Skeletal muscle satellite cell (primary cell): ENCODE measurements around the gene IDH3G.

ENCODE experiments used
- H3K27me3 ChIP-seq: 2 replicates; pipeline ENCODE4 v1.7.0; 2013; ENCODE audit warnings: low read length; ENCODE audit not compliant: control insufficient read depth, insufficient read depth
- H3K36me3 ChIP-seq: 2 replicates; pipeline ENCODE4 v1.7.0; 2013; ENCODE audit warnings: mild to moderate bottlenecking, control low read depth, low read length; ENCODE audit not compliant: insufficient read depth
- H3K4me1 ChIP-seq: 2 replicates; pipeline ENCODE4 v1.7.0; 2013; ENCODE audit warnings: low read length; ENCODE audit not compliant: control insufficient read depth, insufficient read depth
- H3K4me2 ChIP-seq: 2 replicates; pipeline ENCODE4 v1.7.0; 2013; ENCODE audit warnings: mild to moderate bottlenecking, low read length
- H3K4me3 ChIP-seq: 2 replicates; pipeline ENCODE4 v1.7.0; 2013; ENCODE audit warnings: low read length
- H3K9ac ChIP-seq: 2 replicates; pipeline ENCODE4 v1.7.0; 2013; ENCODE audit warnings: mild to moderate bottlenecking, low read depth, low read length, moderate library complexity
- H3K9me3 ChIP-seq: replicated peaks from 2 replicates; pipeline ENCODE4 v1.7.0; 2013; ENCODE audit warnings: mild to moderate bottlenecking, control low read depth, low read length

IDH3G gene

DNA sequence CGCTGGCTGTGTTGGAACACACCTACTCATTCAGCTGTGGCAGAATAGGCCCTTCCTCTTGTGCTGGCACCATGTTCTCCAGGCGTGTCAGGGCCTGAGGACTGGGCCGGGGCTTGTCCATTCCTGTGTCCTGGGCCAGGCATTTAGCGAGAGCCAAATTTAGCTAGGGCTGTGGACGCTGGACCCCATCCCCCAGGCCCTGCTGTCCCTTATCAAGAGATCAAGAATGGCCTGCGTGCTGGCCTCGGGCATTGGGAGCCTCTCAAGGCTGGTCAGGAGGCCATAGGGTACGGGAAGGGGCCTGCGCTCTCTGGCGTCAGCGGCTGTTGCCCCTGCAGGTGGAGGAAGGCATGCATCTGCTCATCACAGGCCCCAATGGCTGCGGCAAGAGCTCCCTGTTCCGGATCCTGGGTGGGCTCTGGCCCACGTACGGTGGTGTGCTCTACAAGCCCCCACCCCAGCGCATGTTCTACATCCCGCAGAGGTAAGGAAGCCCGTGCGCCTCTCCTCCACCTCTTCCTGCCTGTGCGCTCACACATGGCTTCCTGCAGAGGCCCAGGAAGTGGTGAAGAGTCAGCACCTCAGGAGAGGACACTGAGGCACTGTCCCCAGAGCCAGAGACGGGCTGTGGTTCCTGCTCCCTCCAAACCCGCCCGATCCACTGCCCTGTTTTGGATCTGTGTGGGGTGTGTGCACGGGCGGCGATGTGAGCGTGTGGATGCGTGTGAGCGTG, 54.3 kb downstream of the IDH3G start:
- no peak overlapping the region for H3K4me2 ChIP-seq
- peaks cover 2% of the 10 kb centered on the region for H3K4me1 ChIP-seq
- peaks cover 4% of the 10 kb centered on the region for H3K36me3 ChIP-seq
- H3K4me3 ChIP-seq, result no peak overlapping the region
- no peaks in the 10 kb centered on the region for H3K9me3 ChIP-seq
- no peaks in the 10 kb centered on the region for H3K27me3 ChIP-seq
- H3K9ac ChIP-seq, result no peak overlapping the region

DNA sequence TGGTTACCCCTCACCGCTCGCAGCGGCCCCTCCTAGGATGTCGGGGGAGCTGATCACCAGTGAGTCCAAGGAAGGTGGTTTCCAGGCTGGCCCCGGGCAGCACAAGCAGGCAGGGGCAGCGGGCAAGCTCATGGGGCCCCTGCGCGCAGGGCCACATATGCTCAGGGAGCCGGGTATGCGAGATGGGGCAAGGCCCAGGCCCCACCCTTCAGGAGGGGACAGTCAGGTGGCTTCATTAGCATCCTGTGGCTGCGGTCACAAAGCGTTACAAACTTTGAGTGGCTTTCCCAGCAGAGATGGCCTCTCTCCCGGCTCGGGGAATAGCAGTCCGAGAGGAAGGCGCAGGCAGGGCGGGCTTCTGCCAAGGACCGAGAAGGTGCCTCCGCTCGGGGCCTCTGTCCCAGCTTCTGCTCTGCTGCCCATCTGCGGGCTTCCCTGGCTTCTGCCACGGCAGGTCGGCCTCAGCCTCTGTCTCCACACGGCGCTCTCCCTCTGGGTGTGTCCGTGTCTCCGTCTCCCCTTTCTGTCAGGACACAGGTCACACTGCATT, 56.0 kb downstream of the IDH3G start:
- H3K9me3 ChIP-seq, result no peaks in the 10 kb centered on the region
- H3K9ac ChIP-seq, result no peak overlapping the region
- no peaks in the 10 kb centered on the region for H3K27me3 ChIP-seq
- H3K4me2 ChIP-seq, result no peak overlapping the region
- H3K4me1 ChIP-seq, result no peaks in the 10 kb centered on the region
- H3K36me3 ChIP-seq, result peaks cover 4% of the 10 kb centered on the region
- H3K4me3 ChIP-seq, result no peak overlapping the region

DNA sequence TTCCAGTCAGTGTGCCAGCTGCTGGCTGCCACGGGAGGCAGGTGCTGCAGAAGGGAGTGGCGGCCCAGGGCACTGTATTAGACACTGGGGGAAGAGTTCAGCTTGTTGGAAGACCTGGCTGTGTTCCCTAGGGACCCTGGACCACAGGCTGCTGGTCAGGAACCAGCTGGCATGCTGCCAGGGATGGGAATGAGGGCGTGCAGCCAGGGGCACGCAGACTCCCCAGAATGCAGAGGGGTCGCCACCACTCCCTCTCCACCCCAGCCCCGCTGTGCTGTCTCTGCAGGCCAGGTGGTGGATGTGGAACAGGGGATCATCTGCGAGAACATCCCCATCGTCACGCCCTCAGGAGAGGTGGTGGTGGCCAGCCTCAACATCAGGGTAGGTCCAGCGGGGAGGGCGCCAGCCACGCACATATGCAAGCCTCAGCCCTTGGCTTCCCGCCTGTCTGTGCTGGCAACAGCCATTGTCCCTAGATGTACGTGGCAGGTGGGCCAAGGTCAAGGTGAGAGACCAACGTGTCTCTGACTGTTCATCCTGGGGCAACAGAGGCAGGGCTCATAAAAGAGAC, 57.2 kb downstream of the IDH3G start:
- peaks cover under 1% of the 10 kb centered on the region for H3K9me3 ChIP-seq
- no peak overlapping the region for H3K4me2 ChIP-seq
- H3K27me3 ChIP-seq, result no peaks in the 10 kb centered on the region
- peaks cover 8% of the 10 kb centered on the region for H3K36me3 ChIP-seq
- H3K4me3 ChIP-seq, result no peak overlapping the region
- no peaks in the 10 kb centered on the region for H3K4me1 ChIP-seq
- H3K9ac ChIP-seq, result no peak overlapping the region

DNA sequence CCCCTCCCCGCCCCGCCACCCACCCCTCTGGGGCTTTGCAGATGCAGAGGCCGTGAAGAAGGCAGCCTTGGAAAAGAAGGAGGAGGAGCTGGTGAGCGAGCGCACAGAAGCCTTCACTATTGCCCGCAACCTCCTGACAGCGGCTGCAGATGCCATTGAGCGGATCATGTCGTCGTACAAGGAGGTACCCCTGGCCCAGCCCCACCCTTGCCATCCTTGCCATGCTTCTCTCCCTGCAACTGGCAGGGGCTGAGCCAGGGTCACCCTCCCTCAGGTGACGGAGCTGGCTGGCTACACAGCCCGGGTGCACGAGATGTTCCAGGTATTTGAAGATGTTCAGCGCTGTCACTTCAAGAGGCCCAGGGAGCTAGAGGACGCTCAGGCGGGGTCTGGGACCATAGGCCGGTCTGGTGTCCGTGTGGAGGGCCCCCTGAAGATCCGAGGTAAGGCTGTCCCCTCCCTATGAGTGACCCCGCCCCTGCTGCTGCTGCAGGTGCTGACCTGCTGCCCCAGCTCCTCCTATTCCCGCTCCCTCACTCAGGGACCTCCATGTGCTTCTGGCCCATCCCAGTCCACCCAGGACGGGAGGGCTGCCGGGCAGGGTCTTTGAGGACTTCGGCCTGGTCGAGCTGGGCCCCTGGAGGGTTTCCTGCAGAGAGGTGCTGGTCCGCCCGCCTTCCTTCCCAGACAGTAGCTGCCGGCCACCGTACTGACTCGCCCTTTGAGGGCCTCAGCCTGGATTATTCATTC, 57.9 kb downstream of the IDH3G start:
- Histone ChIP-seq H3K4me1 (no peaks in the 10 kb centered on the region), H3K4me3 (no peak overlapping the region), H3K27me3 (no peaks in the 10 kb centered on the region), H3K9me3 (peaks cover 3% of the 10 kb centered on the region), H3K9ac (no peak overlapping the region), H3K36me3 (peaks cover 11% of the 10 kb centered on the region), H3K4me2 (no peak overlapping the region)
